PC-3 (cell line): ENCODE results near the gene TMEM17.

Experiments used
- CTCF ChIP-seq: fragments of 300-600 bp; sonication (generic); conservative IDR thresholded peaks from 2 replicates; pipeline ENCODE4 v1.5.1; 2017; ENCODE audit warnings: antibody characterized with exemption, low read depth, mild to moderate bottlenecking, low read length
- EZH2 ChIP-seq: fragments of 300-600 bp; sonication (generic); IDR thresholded peaks from one replicate; pipeline ENCODE4 v1.6.1; 2017; ENCODE audit warnings: antibody characterized with exemption, mild to moderate bottlenecking, low read length; ENCODE audit not compliant: unreplicated experiment
- EZH2phosphoT487 ChIP-seq: fragments of 300-600 bp; sonication (generic); IDR thresholded peaks from 2 replicates; pipeline ENCODE4 v1.6.1; 2018; ENCODE audit warnings: mild to moderate bottlenecking, antibody characterized with exemption, low read length, borderline replicate concordance

- no peak for TF ChIP-seq CTCF
- no peak for TF ChIP-seq EZH2
- TF ChIP-seq EZH2phosphoT487 = no peak
Observed at GRCh38 chr2:62450716-62451191, 55.2 kb downstream of the TMEM17 start.
